DOHH2 (cell line): ENCODE results near the gene ZNF473.

ENCODE experiments used
- H3F3A ChIP-seq: fragments of 200-600 bp; sonication (generic), shearing (Covaris generic); 2 replicates; pipeline ENCODE4 v1.6.0; 2016; ENCODE audit warnings: antibody characterized with exemption, mild to moderate bottlenecking; ENCODE audit not compliant: control insufficient read depth, insufficient read depth
- H3K27ac ChIP-seq: fragments of 200-600 bp; sonication (generic); 2 replicates; pipeline ENCODE4 v1.5.1; 2014; ENCODE audit warnings: low read depth, mild to moderate bottlenecking, low read length, moderate library complexity
- H3K27me3 ChIP-seq: fragments of 200-600 bp; sonication (generic); 2 replicates; pipeline ENCODE4 v1.6.1; 2014; ENCODE audit warnings: mild to moderate bottlenecking, low read length, mixed read lengths; ENCODE audit not compliant: control insufficient read depth
- H3K36me3 ChIP-seq: fragments of 200-600 bp; sonication (generic); 2 replicates; pipeline ENCODE4 v1.6.1; 2014; ENCODE audit warnings: mild to moderate bottlenecking, low read length, moderate library complexity, mixed read lengths; ENCODE audit not compliant: control insufficient read depth
- H3K4me1 ChIP-seq: fragments of 200-600 bp; sonication (generic); 2 replicates; pipeline ENCODE4 v1.6.1; 2014; ENCODE audit warnings: mild to moderate bottlenecking, low read length, mixed read lengths; ENCODE audit not compliant: control insufficient read depth
- H3K4me2 ChIP-seq: fragments of 200-600 bp; sonication (generic); 2 replicates; pipeline ENCODE4 v1.6.0; 2014; ENCODE audit warnings: mild to moderate bottlenecking, low read length, moderate library complexity
- H3K4me3 ChIP-seq: fragments of 200-600 bp; sonication (generic); 2 replicates; pipeline ENCODE4 v1.5.1; 2014; ENCODE audit warnings: mild to moderate bottlenecking, low read length, mixed read lengths
- H3K79me2 ChIP-seq: fragments of 200-600 bp; sonication (generic); 2 replicates; pipeline ENCODE4 v1.6.1; 2014; ENCODE audit warnings: mild to moderate bottlenecking, low read length, mixed read lengths; ENCODE audit not compliant: control insufficient read depth
- H3K9me2 ChIP-seq: fragments of 200-600 bp; sonication (generic); replicated peaks from 2 replicates; pipeline ENCODE4 v1.6.1; 2014; ENCODE audit warnings: mild to moderate bottlenecking, low read length, mixed read lengths; ENCODE audit not compliant: control insufficient read depth
- H3K9me3 ChIP-seq: fragments of 200-600 bp; sonication (generic); 2 replicates; pipeline ENCODE4 v1.6.1; 2014; ENCODE audit warnings: antibody characterized with exemption, low read length, mixed read lengths; ENCODE audit not compliant: control insufficient read depth, insufficient read depth
- H4K20me1 ChIP-seq: fragments of 200-600 bp; sonication (generic); 2 replicates; pipeline ENCODE4 v1.6.0; 2014; ENCODE audit warnings: low read depth, mild to moderate bottlenecking, antibody characterized with exemption, low read length, moderate library complexity; ENCODE audit not compliant: control insufficient read depth, insufficient read depth
- CTCF ChIP-seq: fragments of 200-600 bp; sonication (generic); IDR thresholded peaks from one replicate; pipeline ENCODE4 v1.5.1; 2014; ENCODE audit warnings: antibody characterized with exemption, mild to moderate bottlenecking, low read depth, low read length; ENCODE audit not compliant: poor library complexity, severe bottlenecking
- EZH2phosphoT487 ChIP-seq: fragments of 200-600 bp; sonication (generic); IDR thresholded peaks from 2 replicates; pipeline ENCODE4 v1.6.1; 2017; ENCODE audit warnings: borderline replicate concordance, mild to moderate bottlenecking, antibody characterized with exemption, low read length, moderate library complexity, mixed read lengths

The ZNF473 gene

GRCh38 chr19:50042363-50043024, 16.7 kb downstream of the ZNF473 start:
- no peaks in the 10 kb centered on the region; the same call in 1 of the 2 replicates for H3K79me2 ChIP-seq
- H3K4me3 ChIP-seq: no peak overlapping the region
- no peak overlapping the region for H3K4me2 ChIP-seq
- H3K9me2 ChIP-seq: no peaks in the 10 kb centered on the region
- H3K4me1 ChIP-seq: no peaks in the 10 kb centered on the region
- H3K9me3 ChIP-seq: peaks cover 31% of the 10 kb centered on the region; the same call in 1 of the 2 replicates
- H4K20me1 ChIP-seq: no peaks in the 10 kb centered on the region
- H3F3A ChIP-seq: no peaks in the 10 kb centered on the region
- no peak overlapping the region for H3K27ac ChIP-seq
- H3K36me3 ChIP-seq: peaks cover 91% of the 10 kb centered on the region
- no peak for TF ChIP-seq EZH2phosphoT487
- no peak for TF ChIP-seq CTCF
- H3K27me3 ChIP-seq: no peaks in the 10 kb centered on the region

DNA sequence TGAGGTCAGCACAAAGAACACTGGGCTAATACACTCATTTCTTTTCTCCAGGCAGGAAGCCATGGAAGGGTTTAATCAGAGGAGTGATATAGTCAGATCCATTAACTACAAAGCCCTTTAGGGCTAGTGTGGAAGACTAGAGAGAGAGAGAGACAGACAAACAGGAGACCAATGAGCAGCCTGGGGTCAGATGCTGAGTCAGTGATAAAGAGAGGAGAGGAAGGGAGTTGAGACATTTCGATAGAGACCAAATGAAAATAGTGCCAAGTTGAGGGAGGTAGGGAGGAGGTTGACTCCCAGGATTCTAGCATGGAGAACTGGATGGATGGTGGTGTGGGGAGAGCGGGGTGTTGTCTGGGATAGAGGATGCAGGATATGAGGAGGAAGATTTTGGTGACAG, 18.2 kb downstream of the ZNF473 start:
- H3F3A ChIP-seq: no peaks in the 10 kb centered on the region
- H3K27me3 ChIP-seq: no peaks in the 10 kb centered on the region
- TF ChIP-seq EZH2phosphoT487: no peak
- TF ChIP-seq CTCF: no peak
- no peak overlapping the region for H3K27ac ChIP-seq
- H3K79me2 ChIP-seq: no peaks in the 10 kb centered on the region
- H3K4me2 ChIP-seq: no peak overlapping the region
- H3K4me1 ChIP-seq: no peaks in the 10 kb centered on the region
- H4K20me1 ChIP-seq: no peaks in the 10 kb centered on the region
- H3K36me3 ChIP-seq: peaks cover 93% of the 10 kb centered on the region
- no peak overlapping the region for H3K4me3 ChIP-seq
- H3K9me2 ChIP-seq: no peaks in the 10 kb centered on the region
- H3K9me3 ChIP-seq: peaks cover 31% of the 10 kb centered on the region; the same call in 1 of the 2 replicates

DNA sequence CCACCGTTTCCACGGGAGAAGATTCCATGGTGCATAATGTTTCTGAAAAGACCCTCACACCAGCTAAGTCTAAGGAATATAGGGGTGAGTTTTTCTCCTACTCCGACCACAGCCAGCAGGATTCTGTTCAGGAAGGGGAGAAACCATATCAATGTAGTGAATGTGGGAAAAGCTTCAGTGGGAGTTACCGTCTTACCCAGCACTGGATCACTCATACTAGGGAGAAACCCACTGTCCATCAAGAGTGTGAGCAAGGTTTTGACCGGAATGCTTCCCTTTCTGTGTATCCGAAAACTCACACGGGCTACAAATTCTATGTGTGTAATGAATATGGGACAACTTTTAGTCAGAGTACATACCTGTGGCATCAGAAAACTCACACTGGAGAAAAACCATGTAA, 19.1 kb downstream of the ZNF473 start:
- TF ChIP-seq CTCF (no peak), EZH2phosphoT487 (no peak)
- H3F3A ChIP-seq: no peaks in the 10 kb centered on the region
- no peaks in the 10 kb centered on the region for H3K9me2 ChIP-seq
- no peak overlapping the region for H3K4me3 ChIP-seq
- H3K9me3 ChIP-seq: peaks cover 31% of the 10 kb centered on the region; the same call in 1 of the 2 replicates
- peaks cover 84% of the 10 kb centered on the region for H3K36me3 ChIP-seq
- no peaks in the 10 kb centered on the region for H4K20me1 ChIP-seq
- no peak overlapping the region for H3K27ac ChIP-seq
- H3K4me1 ChIP-seq: peaks cover 3% of the 10 kb centered on the region
- no peaks in the 10 kb centered on the region for H3K27me3 ChIP-seq
- H3K4me2 ChIP-seq: no peak overlapping the region
- H3K79me2 ChIP-seq: no peaks in the 10 kb centered on the region
